ENCODE measurements around the gene PDGFRA. TPM values are rescaled to one million over a fixed set of nuclear protein-coding genes. Genes with fewer than 3 reads are reported as not detected.
A peak's percentile ranks its signal among the peaks of the same experiment; 100 is the strongest.
"Not testable (repeated sequence)": the region's sequence is repeated elsewhere in the genome, so short reads cannot be mapped to it uniquely, and the experiment has no call there.

PDGFRA gene
- polyA plus RNA-seq, 3 donors = 138 to 140 (median 140) TPM

DNA sequence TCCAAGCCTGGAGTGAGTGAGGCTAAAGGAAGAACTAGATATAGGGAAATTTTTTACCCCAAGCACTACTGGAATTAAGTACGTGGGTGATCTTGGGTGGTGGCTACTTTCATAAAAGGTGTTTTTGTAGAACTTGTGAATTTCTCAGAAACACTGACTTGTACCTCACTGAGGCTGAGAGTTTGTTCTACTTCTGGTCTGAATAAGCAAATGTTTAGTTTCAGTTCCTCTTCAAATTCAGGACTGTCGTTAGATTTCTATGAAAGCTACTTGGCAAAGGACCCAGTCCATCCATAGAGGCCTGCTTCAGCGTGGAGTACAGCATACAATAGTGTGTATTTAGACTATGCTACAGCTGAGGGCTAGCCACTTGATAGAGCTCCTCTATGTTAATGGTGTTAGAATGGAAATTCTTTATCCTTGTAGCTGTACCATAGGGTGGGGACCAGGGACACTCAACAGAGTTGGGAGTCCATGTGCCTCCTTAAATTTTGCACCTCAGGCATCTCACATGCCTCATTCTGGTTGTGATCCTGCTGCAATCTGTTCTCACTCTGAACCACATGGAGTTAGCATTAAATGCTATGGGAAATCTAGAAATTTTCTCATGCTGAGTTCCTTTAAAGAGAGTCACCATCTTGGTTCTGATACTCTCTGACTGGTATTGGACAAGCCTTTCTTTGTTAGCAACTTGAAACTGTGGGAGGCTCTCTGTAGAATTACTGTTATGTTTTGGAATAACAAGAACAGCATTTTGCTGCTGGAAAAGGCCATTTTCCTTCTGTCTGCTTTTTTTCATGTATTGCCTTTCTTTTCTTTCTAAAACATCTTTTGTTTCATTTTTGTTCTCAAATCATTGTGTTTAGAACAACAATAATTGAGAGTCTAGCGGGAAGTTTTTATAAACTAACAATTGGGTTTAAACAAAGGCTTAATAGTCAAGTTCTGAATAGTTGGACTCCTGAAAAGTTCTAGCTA, 86.8 kb downstream of the PDGFRA start:
- DNase-seq = no peak

- DNase-seq = no peak
These were observed 88.6 kb downstream of the PDGFRA start for GRCh38 chr4:54317690-54318089.

DNA sequence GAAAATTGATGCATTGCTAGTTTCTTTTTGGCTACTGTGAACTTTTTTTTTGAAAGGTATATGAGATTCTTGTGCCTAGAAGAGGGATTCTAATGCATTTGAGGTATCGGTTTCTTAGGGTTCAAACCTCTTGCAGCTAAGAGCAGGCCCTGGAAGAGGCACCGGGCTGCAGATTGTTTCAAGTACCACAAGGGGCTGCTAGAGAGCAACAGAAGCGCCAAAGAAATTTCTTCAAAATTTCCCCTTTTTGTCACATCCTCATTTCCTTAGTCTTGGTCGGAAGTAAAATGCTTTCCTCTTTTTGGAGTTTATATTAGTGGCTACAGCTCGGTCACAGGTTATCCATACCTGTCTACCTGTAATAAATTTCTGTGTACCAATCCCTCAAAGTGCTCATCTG, 89.8 kb downstream of the PDGFRA start:
- peak; percentile 33 for DNase-seq

DNA sequence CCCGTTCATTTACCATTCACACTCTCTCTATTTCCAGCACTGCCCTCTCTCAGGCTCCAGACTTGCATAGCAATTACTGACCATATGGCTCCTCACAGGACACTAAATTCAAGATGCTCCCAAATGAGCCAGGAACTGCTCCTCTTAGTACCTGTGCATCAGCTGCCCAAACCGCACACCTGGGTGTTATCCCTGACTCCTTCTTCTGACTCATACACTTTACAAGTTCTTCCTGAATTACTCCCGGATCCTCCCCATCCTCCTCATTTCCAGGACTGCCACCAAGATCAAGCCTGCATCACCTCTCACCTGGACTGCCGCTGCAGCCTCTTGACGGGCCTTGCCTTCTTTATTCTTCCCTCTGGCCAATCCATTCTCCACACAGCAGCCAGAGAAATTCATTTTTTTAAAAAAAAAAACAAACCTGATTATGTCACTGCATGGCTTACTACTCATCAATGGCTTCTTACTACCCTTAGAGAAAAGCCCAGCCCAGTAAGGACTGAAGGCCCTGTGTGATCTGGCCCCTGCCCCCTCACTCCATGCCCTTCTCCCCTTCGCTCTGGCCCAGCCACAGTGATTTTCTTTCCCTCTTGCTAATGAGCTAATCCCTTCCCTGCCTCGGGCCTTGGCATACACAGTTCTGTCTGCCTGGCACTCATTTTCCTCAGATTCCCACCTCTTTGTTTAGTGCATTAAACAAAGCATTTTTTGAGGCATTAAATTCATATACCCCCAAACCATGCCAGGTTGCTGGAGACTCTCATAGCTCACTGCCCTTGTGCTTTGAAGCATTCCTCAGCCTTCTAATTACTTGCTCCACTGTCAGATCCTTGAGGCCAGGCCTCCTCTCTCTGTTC, 92.0 kb downstream of the PDGFRA start:
- no peak for DNase-seq

- DNase-seq = peak; percentile 62
These were observed 93.8 kb downstream of the PDGFRA start for GRCh38 chr4:54322818-54323417.

- DNase-seq = no peak
These were observed 101.8 kb downstream of the PDGFRA start for GRCh38 chr4:54330896-54331295.

DNA sequence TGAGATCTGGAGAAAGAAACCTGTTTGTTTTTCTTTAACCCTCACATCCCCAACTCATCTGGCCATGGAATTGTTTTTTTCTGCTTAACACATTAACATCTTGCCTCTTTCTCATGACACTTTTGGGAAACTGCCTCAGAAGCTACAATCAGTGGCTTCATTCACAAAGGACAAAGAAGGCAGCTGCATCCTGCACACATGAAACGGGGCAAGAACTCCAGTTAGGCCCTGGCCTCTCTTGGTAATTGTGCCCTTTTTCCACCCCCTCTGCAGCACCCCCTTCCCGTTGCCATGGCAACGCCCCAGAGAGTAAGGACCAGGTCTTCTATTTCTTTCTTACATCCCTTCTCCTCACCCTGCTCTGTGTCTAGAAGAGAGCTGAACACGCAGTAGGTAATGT, 103.4 kb downstream of the PDGFRA start:
- no peak for DNase-seq

DNA sequence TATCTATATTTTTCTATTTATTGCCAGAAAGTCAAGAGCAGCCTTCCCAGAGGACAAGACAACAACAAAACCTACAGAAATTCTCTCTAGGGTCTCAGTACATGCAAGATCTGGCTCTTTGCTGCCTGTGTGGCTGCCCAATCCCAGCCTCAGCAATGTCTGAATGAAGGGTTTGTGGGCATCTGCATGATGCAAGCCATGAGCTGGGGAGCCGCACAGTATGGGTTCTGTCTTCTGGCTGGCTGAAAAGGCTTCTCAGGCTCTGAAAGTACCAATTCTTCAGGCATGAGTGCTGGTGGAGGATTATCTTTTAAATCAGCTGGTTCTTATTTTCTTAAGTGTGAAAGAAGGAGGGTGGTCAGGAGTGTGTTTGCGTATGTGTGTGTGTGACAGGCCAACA, 104.6 kb downstream of the PDGFRA start:
- DNase-seq = no peak

GRCh38 chr4:54334769-54335168, 105.7 kb downstream of the PDGFRA start:
- not testable (repeated sequence) for DNase-seq

GRCh38 chr4:54337009-54337408, 107.9 kb downstream of the PDGFRA start:
- DNase-seq = no peak

DNA sequence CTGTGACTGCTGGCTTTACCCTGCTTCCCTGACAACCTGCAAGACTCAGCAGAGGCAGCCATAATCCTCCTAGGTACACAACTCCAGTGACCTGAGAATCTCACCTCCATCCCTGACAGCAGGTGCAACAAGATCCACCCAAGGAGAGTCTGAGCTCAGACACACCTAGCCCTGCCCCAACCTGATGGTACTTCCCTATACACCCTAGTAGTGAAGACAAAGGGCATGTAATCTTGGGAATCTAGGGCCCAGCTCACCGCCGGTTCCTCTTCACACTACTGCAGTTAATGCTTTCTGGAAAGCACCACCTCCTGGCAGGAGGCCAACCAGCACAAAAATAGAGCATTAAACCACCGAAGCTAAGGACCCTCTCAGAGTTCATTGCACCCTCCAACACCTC, 113.0 kb downstream of the PDGFRA start:
- not testable (repeated sequence) for DNase-seq

Other genes starting within 250 kb of the PDGFRA start
- 10 to 100 TPM; 29.2 to 29.8 (median 29.7) TPM for gene CHIC2, start 164.7 kb upstream of the PDGFRA start, polyA plus RNA-seq (ENCODE audit: insufficient read length in 3 of 3)
- gene GSX2, start 129.1 kb upstream of the PDGFRA start, polyA plus RNA-seq (ENCODE audit: insufficient read length in 3 of 3) = not detected

Measured in renal pelvis (tissue), 4 donors.